Measurements from ENCODE around the gene C19orf47. TPM values are rescaled to one million over a fixed set of nuclear protein-coding genes. Genes with fewer than 3 reads are reported as not detected.

Gene C19orf47
- total and polyA plus RNA-seq, 4 donors: 6.9 to 24.4 (median 15.8) TPM

DNA sequence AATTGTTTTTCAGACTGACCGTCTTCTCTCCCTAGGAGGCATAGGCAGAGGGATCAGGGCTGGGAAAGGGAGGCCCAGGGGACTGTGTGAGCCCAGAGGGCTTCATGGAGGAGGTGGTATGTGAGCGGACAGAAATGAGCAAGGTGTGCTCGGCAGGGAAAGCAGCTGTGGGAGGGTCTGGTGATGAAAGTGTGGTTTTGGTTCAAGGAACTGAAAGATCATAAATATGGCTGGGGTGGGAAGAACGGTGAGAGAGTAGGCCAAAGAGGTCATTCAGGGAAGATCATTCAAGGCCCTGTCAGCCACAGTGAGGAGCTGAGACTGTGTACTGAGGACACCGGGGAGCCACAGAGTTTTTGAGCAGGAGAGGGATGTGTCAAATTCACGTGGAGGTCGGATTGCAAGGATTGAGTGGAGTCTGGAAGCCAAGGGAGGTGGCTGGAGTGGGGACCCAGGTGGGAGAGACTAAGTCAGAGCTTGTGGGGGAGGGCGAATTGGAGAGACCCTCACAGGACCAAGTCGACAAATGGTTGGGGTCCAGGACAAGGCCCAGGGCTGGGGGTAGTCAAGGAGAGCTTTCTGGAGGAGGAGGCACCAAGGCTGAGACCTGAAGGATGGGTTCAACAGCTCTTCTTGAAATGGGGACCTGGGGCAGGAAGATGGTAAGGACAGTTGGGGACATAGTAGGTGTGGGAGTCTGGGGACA, 7.9 kb upstream of the C19orf47 start:
- 90% methylated on average over 9 of the region's 9 CpGs for WGBS (ENCODE audit: insufficient coverage)
- Histone ChIP-seq H3K4me1 (ENCODE audit: control insufficient read depth, insufficient read depth, low read length) (peaks cover 5% of the 10 kb centered on the region), H3K9me3 (ENCODE audit: control insufficient read depth, insufficient read depth, low read length) (no peaks in the 10 kb centered on the region), H3K27ac (ENCODE audit: low read depth, low read length) (no peak overlapping the region), H3K36me3 (ENCODE audit: control insufficient read depth, insufficient read depth, low read length) (peaks cover 25% of the 10 kb centered on the region), H3K4me3 (ENCODE audit: low read depth, low read length) (no peak overlapping the region), H3K27me3 (ENCODE audit: control insufficient read depth, insufficient read depth, low read length) (no peaks in the 10 kb centered on the region)
- DNase-seq (ENCODE audit: low read depth in 4 of 6, low spot score in 6 of 6): no peak

DNA sequence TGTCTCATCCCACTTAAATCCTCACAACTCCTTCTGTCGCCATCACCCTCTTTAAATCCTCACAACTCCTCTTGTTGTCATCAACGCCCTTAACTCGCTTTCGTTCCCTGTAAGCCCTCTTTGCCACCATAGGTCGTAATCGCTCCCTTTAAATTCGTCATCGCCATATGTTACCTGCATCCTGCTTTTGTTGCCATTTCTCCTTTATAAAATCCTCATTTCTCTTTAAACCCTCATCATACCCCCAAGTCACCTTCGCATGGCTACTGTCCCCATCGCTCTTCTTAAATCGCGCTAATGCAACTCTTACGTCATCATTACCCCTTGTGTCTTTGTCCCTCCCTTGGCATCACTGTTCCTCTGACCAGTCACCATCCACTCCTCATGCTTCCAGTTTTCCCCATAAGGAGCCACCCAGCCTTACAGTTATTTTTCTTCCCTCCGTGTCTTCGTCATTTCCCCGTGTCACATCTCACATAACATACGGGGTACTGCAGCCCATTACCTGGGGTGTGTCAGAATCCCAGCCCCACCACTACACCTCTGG, 837 bp upstream of the C19orf47 start:
- peak in 3 of 6 donors; percentile 14 to 79 (median 51) for DNase-seq (ENCODE audit: low read depth in 4 of 6, low spot score in 6 of 6)
- H3K27me3 ChIP-seq (ENCODE audit: control insufficient read depth, insufficient read depth, low read length): no peaks in the 10 kb centered on the region
- H3K4me3 ChIP-seq (ENCODE audit: low read depth, low read length): peak overlapping the region; percentile 70
- 21% methylated on average over 17 of the region's 17 CpGs for WGBS (ENCODE audit: insufficient coverage)
- H3K4me1 ChIP-seq (ENCODE audit: control insufficient read depth, insufficient read depth, low read length): peaks cover 17% of the 10 kb centered on the region
- no peaks in the 10 kb centered on the region for H3K9me3 ChIP-seq (ENCODE audit: control insufficient read depth, insufficient read depth, low read length)
- no peaks in the 10 kb centered on the region for H3K36me3 ChIP-seq (ENCODE audit: control insufficient read depth, insufficient read depth, low read length)
- peak overlapping the region; percentile 17 for H3K27ac ChIP-seq (ENCODE audit: low read depth, low read length)

DNA sequence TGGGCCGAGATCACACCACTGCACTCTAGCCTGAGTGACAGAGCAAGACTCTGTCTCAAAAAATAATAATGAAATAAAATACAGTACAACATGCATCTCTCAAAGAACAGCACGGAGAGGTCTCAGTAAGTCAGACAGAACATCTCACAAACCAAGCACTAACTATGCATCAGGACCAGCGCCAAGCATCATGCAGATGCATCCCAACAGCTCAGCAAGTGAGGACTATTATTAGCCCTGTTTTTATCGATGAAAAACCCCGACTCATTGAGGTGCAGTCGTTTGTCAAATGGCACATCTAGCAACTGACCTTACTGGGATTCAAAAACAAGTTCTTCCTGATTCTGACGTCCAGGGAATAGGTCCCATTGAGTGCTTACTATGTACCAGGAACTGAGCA, 3.8 kb downstream of the C19orf47 start:
- Histone ChIP-seq H3K36me3 (ENCODE audit: control insufficient read depth, insufficient read depth, low read length) (peaks cover 18% of the 10 kb centered on the region), H3K27me3 (ENCODE audit: control insufficient read depth, insufficient read depth, low read length) (no peaks in the 10 kb centered on the region), H3K9me3 (ENCODE audit: control insufficient read depth, insufficient read depth, low read length) (no peaks in the 10 kb centered on the region), H3K4me1 (ENCODE audit: control insufficient read depth, insufficient read depth, low read length) (peaks cover 11% of the 10 kb centered on the region), H3K4me3 (ENCODE audit: low read depth, low read length) (no peak overlapping the region), H3K27ac (ENCODE audit: low read depth, low read length) (no peak overlapping the region)
- 88% methylated on average over 6 of the region's 7 CpGs for WGBS (ENCODE audit: insufficient coverage)
- DNase-seq (ENCODE audit: low read depth in 4 of 6, low spot score in 6 of 6): no peak

DNA sequence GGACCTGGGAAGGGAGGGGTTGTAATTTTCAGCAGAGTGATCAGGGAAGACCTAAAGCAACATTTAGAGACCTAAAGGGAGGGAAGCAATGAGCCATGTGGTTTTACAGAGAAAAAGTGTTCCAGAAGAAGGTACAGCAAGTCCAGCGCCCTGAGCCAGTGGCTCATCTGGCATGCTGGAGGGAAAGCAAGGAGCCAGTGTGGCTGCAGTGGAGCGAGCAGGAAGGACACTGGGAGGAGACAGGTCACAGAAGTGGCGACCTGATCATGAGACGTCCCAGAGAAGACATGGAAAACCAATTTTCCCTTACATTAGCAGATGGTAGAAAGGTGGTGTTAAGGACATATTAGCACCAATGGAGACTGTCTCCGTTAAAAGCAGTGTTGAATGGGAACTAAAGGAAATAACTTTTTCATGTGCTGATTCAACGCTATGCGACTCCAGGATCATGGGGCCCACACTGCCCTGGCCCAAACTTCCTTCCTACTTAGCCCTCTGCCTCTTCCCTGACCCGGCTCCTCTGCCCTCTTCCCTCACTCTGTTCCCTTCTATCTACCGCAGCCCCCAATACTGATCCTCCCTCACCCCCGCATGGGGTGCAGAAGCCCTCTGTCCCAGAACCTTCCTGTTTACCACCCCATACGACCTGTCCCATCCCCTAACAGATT, 5.4 kb downstream of the C19orf47 start:
- no peak for DNase-seq (ENCODE audit: low read depth in 4 of 6, low spot score in 6 of 6)
- H3K27ac ChIP-seq (ENCODE audit: low read depth, low read length): no peak overlapping the region
- H3K4me1 ChIP-seq (ENCODE audit: control insufficient read depth, insufficient read depth, low read length): peaks cover 8% of the 10 kb centered on the region
- no peaks in the 10 kb centered on the region for H3K9me3 ChIP-seq (ENCODE audit: control insufficient read depth, insufficient read depth, low read length)
- H3K36me3 ChIP-seq (ENCODE audit: control insufficient read depth, insufficient read depth, low read length): peaks cover 18% of the 10 kb centered on the region
- WGBS (ENCODE audit: insufficient coverage): 83% methylated on average over 4 of the region's 11 CpGs
- no peak overlapping the region for H3K4me3 ChIP-seq (ENCODE audit: low read depth, low read length)
- no peaks in the 10 kb centered on the region for H3K27me3 ChIP-seq (ENCODE audit: control insufficient read depth, insufficient read depth, low read length)

DNA sequence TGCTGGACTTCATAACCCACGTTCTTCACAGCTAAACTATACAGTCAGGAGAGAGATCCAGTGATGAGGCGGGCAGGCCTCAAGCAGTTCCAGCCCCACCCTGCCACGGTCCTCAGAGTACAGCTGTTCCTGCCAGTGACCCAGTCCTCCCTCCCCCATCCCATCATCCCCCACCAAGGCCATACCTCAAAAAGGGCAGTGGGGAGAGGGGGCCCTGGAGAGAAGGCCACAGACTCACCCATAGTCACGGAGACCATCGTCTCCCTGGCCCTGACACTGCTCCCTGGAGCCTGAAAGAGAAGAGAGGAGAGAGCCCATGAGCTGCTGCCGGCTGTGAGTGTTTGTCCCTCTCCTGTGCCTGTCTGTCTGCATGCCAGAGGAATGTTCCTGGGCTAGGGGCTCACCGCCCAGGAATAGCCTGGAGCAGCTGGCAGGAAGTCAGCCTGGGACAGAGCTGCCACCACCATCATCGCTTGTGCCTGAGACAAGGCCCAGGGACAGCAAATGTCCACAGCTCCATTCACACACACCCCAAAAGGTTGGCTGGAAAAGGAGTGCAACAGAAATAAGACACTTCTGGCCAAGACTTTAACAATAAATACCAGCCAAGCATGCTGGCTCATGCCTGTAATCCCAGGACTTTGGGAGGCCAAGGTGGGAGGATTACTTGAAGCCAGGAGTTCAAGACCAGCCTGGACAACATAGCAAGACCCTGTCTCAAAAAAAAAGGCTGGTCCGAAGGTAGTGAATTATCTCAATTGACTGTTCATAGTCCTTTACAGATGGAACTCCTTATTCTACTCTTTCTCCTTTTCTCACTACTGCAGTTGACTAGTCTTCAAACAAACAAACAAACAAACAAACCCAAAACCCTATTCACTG, 6.4 kb downstream of the C19orf47 start:
- no peaks in the 10 kb centered on the region for H3K27me3 ChIP-seq (ENCODE audit: control insufficient read depth, insufficient read depth, low read length)
- 84% methylated on average over 6 of the region's 9 CpGs for WGBS (ENCODE audit: insufficient coverage)
- H3K36me3 ChIP-seq (ENCODE audit: control insufficient read depth, insufficient read depth, low read length): peaks cover 20% of the 10 kb centered on the region
- H3K27ac ChIP-seq (ENCODE audit: low read depth, low read length): no peak overlapping the region
- no peaks in the 10 kb centered on the region for H3K9me3 ChIP-seq (ENCODE audit: control insufficient read depth, insufficient read depth, low read length)
- H3K4me3 ChIP-seq (ENCODE audit: low read depth, low read length): no peak overlapping the region
- DNase-seq (ENCODE audit: low read depth in 4 of 6, low spot score in 6 of 6): peak in 1 of 6 donors; percentile 18
- no peaks in the 10 kb centered on the region for H3K4me1 ChIP-seq (ENCODE audit: control insufficient read depth, insufficient read depth, low read length)

DNA sequence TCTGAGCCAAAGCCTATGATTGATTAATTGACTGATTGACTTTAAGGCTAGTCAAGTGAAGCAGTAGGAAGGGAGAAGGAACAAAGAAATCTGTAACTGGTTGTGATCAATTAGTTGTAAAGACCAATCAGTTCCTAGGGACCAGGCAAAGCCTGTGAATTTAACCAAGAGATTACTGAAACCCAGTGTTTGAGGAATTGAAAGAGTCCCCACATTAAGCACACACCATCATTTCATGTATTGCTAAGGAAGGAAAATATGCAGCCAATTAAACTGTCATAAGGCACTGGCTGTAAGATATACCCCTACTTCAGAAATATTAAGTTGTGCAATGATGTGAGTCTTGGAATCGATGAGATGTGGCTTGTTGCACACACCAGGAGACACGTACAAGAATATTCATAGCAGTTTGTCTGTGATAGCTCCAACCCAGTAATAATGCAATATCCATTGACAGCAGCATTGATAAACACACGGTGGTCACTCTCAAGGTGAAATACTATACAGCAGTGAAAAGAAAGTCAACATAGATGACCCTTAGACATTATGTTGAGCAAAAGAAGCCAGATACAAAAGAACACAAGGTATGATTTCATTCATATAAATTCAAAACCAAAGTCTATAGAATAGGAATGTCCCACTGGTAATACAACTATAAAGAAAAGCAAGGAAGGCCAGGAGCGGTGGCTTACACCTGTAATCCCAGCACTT, 9.0 kb downstream of the C19orf47 start:
- Histone ChIP-seq H3K27me3 (ENCODE audit: control insufficient read depth, insufficient read depth, low read length) (no peaks in the 10 kb centered on the region), H3K4me3 (ENCODE audit: low read depth, low read length) (no peak overlapping the region), H3K9me3 (ENCODE audit: control insufficient read depth, insufficient read depth, low read length) (no peaks in the 10 kb centered on the region), H3K4me1 (ENCODE audit: control insufficient read depth, insufficient read depth, low read length) (no peaks in the 10 kb centered on the region), H3K27ac (ENCODE audit: low read depth, low read length) (no peak overlapping the region), H3K36me3 (ENCODE audit: control insufficient read depth, insufficient read depth, low read length) (peaks cover 44% of the 10 kb centered on the region)
- WGBS (ENCODE audit: insufficient coverage): no CpG with 5 or more reads among the region's 4 CpGs
- no peak for DNase-seq (ENCODE audit: low read depth in 4 of 6, low spot score in 6 of 6)

DNA sequence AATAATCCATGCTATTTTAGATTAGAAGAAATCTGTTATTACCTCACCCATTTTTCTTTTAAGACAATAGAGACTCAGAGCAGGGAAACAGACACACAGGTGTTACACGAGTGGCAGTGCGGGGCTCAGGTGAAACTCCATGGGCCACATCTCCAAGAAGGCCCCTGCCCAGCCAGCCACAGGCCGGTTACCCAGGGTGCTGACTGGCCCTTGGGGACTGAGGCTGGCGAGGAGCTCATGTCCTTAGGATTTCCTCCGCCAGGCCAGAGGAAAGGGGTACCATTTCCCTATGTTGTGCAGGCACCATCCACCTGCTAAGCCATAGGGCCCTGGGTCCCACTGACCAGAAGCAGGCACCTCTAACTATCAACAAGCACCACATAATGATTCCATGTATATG, 10.6 kb downstream of the C19orf47 start:
- Histone ChIP-seq H3K36me3 (ENCODE audit: control insufficient read depth, insufficient read depth, low read length) (peaks cover 43% of the 10 kb centered on the region), H3K27me3 (ENCODE audit: control insufficient read depth, insufficient read depth, low read length) (no peaks in the 10 kb centered on the region)

DNA sequence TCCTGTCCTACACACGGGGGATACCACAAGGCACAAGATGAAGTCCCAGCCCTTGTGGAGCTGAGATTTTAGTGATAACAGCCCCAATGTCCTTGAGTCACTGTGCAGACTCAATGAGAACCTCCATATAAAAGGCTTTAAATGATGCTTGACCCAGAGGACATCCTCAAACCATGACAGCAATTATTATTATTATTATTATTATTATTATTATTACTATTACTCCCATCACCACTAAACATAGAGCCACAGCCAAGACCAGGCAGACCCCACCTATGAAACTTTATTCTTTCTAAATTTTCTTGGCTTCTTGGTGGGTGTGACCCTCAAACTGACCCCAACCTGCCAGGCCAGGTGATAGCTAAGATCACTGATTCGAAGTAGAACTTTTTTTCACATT, 11.1 kb downstream of the C19orf47 start:
- H3K9me3 ChIP-seq (ENCODE audit: control insufficient read depth, insufficient read depth, low read length): no peaks in the 10 kb centered on the region
- no peak overlapping the region for H3K4me3 ChIP-seq (ENCODE audit: low read depth, low read length)
- no peak for DNase-seq (ENCODE audit: low read depth in 4 of 6, low spot score in 6 of 6)
- H3K27me3 ChIP-seq (ENCODE audit: control insufficient read depth, insufficient read depth, low read length): no peaks in the 10 kb centered on the region
- H3K4me1 ChIP-seq (ENCODE audit: control insufficient read depth, insufficient read depth, low read length): no peaks in the 10 kb centered on the region
- 89% methylated on average over 1 of the region's 2 CpGs for WGBS (ENCODE audit: insufficient coverage)
- H3K36me3 ChIP-seq (ENCODE audit: control insufficient read depth, insufficient read depth, low read length): peaks cover 47% of the 10 kb centered on the region
- H3K27ac ChIP-seq (ENCODE audit: low read depth, low read length): no peak overlapping the region

More for the DNA sequence above, 10.6 kb downstream of the C19orf47 start:
- H3K27ac ChIP-seq (ENCODE audit: low read depth, low read length): no peak overlapping the region
- H3K4me3 ChIP-seq (ENCODE audit: low read depth, low read length): no peak overlapping the region
- DNase-seq (ENCODE audit: low read depth in 4 of 6, low spot score in 6 of 6): no peak
- no peaks in the 10 kb centered on the region for H3K4me1 ChIP-seq (ENCODE audit: control insufficient read depth, insufficient read depth, low read length)
- WGBS (ENCODE audit: insufficient coverage): 95% methylated on average over 5 of the region's 5 CpGs
- no peaks in the 10 kb centered on the region for H3K9me3 ChIP-seq (ENCODE audit: control insufficient read depth, insufficient read depth, low read length)

DNA sequence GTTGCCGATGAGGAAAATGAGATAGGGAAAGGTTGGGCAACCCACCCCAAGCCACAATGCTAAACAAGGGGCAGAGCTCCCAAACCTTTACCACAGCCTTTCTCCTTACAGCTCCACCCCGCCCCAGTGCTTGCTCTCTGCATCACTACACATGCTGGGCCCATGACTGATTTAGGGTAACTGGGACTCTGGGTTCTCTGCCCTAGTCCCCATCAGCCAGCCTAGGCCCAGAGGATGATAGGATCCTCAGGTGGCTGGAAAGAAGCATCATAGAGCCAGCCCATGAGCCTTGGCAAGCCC, 11.6 kb downstream of the C19orf47 start:
- DNase-seq (ENCODE audit: low read depth in 4 of 6, low spot score in 6 of 6): no peak
- Histone ChIP-seq H3K27me3 (ENCODE audit: control insufficient read depth, insufficient read depth, low read length) (no peaks in the 10 kb centered on the region), H3K27ac (ENCODE audit: low read depth, low read length) (no peak overlapping the region), H3K4me1 (ENCODE audit: control insufficient read depth, insufficient read depth, low read length) (no peaks in the 10 kb centered on the region), H3K9me3 (ENCODE audit: control insufficient read depth, insufficient read depth, low read length) (no peaks in the 10 kb centered on the region), H3K4me3 (ENCODE audit: low read depth, low read length) (no peak overlapping the region), H3K36me3 (ENCODE audit: control insufficient read depth, insufficient read depth, low read length) (peaks cover 50% of the 10 kb centered on the region)
- WGBS (ENCODE audit: insufficient coverage): no CpG with 5 or more reads among the region's 2 CpGs
